HepG2 (cell line): Measurements from ENCODE around the gene SNRPN. TPM values are rescaled to one million over a fixed set of nuclear protein-coding genes. Genes with fewer than 3 reads are reported as not detected.

Experiments used
- AHDC1 ChIP-seq: sonication (generic); formaldehyde crosslinking; IDR thresholded peaks from 2 replicates; pipeline ENCODE4 v1.5.1; 2020; ENCODE audit warnings: mild to moderate bottlenecking, missing genetic modification reagents, borderline replicate concordance
- ARNT ChIP-seq: fragments of 450-650 bp; IDR thresholded peaks from 2 replicates; pipeline ENCODE4 v1.6.1; 2017
- ATF3 ChIP-seq: sonication (generic); formaldehyde crosslinking; IDR thresholded peaks from 2 replicates; pipeline ENCODE4 v1.4.0; 2020; ENCODE audit warnings: missing genetic modification reagents
- HNRNPL ChIP-seq: fragments of 200-400 bp; formaldehyde crosslinking; IDR thresholded peaks from 2 replicates; pipeline ENCODE4 v1.6.1; 2017; ENCODE audit warnings: mild to moderate bottlenecking, low read depth, low read length
- MEF2D ChIP-seq: sonication (generic); formaldehyde crosslinking; IDR thresholded peaks from 2 replicates; pipeline ENCODE4 v1.5.1; 2020; ENCODE audit warnings: mild to moderate bottlenecking, missing genetic modification reagents
- MZF1 ChIP-seq: sonication (generic); formaldehyde crosslinking; IDR thresholded peaks from 2 replicates; pipeline ENCODE4 v1.8.1; 2023; ENCODE audit warnings: mild to moderate bottlenecking, missing genetic modification reagents, borderline replicate concordance
- NR1H2 ChIP-seq: sonication (generic); formaldehyde crosslinking; IDR thresholded peaks from 2 replicates; pipeline ENCODE4 v1.8.1; 2022; ENCODE audit warnings: low read depth, missing genetic modification reagents, borderline replicate concordance
- RBFOX2 ChIP-seq: fragments of 200-400 bp; formaldehyde crosslinking; IDR thresholded peaks from 2 replicates; pipeline ENCODE4 v1.6.1; 2017; ENCODE audit warnings: low read depth, mild to moderate bottlenecking, low read length
- SIX1 ChIP-seq: sonication (generic); formaldehyde crosslinking; IDR thresholded peaks from 2 replicates; pipeline ENCODE4 v1.4.0; 2020; ENCODE audit warnings: missing genetic modification reagents, borderline replicate concordance
- SPEN ChIP-seq: sonication (generic); formaldehyde crosslinking; IDR thresholded peaks from 2 replicates; pipeline ENCODE4 v1.5.1; 2020; ENCODE audit warnings: low read depth, mild to moderate bottlenecking, missing genetic modification reagents
- TERF1 ChIP-seq: sonication (generic); formaldehyde crosslinking; IDR thresholded peaks from 2 replicates; pipeline ENCODE4 v1.8.0; 2022; ENCODE audit warnings: mild to moderate bottlenecking, missing genetic modification reagents, moderate library complexity
- WIZ ChIP-seq: sonication (generic); formaldehyde crosslinking; IDR thresholded peaks from 2 replicates; pipeline ENCODE4 v1.5.1; 2020; ENCODE audit warnings: mild to moderate bottlenecking, missing genetic modification reagents
- ZFP36L2 ChIP-seq: sonication (generic); formaldehyde crosslinking; IDR thresholded peaks from 2 replicates; pipeline ENCODE4 v1.4.0; 2020; ENCODE audit warnings: missing genetic modification reagents
- ZNF331 ChIP-seq: sonication (generic); formaldehyde crosslinking; IDR thresholded peaks from 2 replicates; pipeline ENCODE4 v1.4.0; 2020; ENCODE audit warnings: missing genetic modification reagents
- ZSCAN31 ChIP-seq: sonication (generic); formaldehyde crosslinking; IDR thresholded peaks from 2 replicates; pipeline ENCODE4 v1.5.0; 2020; ENCODE audit warnings: low read depth, mild to moderate bottlenecking, missing genetic modification reagents
- polyA plus RNA-seq, 8 experiments: library from polyadenylated mRNA; depleted of rRNA in 3 of 8; stranded (reverse) in 7 of 8; unstranded in 1 of 8; fragments of >200 nt; fragmentation: Illumina TruSeq in 4 of 8; extraction: Trizol in 4 of 8; gene quantifications; 2 replicates each; pipeline versions ENCODE4 v1.2.1 to v1.2.3, GENCODE V29; 2011 to 2016; ENCODE audit warnings: low read depth in 4 of 8, missing spikeins in 1 of 8, mixed read lengths in 1 of 8; ENCODE audit not compliant: insufficient read depth in 1 of 8
- total RNA-seq, 5 experiments: library from RNA; depleted of rRNA; stranded (reverse); fragments of >200 nt; fragmentation: Illumina TruSeq; extraction: Trizol; gene quantifications; 2 replicates each; pipeline ENCODE4 v1.2.3, GENCODE V29; 2016; ENCODE audit warnings: low read depth in 1 of 5
- TF ChIP-seq, protein P1 (sequence below): IDR thresholded peaks from 2 replicates; pipeline ENCODE4 v1.6.1; 2016; ENCODE audit warnings: low read depth, borderline replicate concordance
- TF ChIP-seq, protein P2 (sequence below), 2 experiments: sonication (generic) in 1 of 2; formaldehyde crosslinking in 1 of 2; IDR thresholded peaks; 2 replicates each; pipeline versions ENCODE4 v1.4.0 to v1.6.1; 2018 to 2020; ENCODE audit warnings: missing genetic modification reagents in 2 of 2, borderline replicate concordance in 1 of 2, low read depth in 1 of 2, mild to moderate bottlenecking in 1 of 2, missing biosample characterization in 1 of 2
- TF ChIP-seq, protein P3 (sequence below): sonication (generic); formaldehyde crosslinking; IDR thresholded peaks from 2 replicates; pipeline ENCODE4 v1.9.0; 2022; ENCODE audit warnings: low read depth, missing genetic modification reagents

The SNRPN gene
- total and polyA plus RNA-seq, 2 of the 13 experiments (the other 11 are each of a cell fraction or from before 2014, with no cell fraction given), result 133 to 212 TPM

- TF ChIP-seq MEF2D (CRISPR knock-in tag) (no peak), RBFOX2 (peak; percentile 3; the same call in 1 of the 2 replicates), HNRNPL (peak; percentile 89), SPEN (CRISPR knock-in tag) (0 out of 2 replicates have a peak, but pooled peaks have one; percentile 7), WIZ (CRISPR knock-in tag) (no peak), ZSCAN31 (CRISPR knock-in tag) (no peak), ARNT (no peak), ZFP36L2 (CRISPR knock-in tag) (no peak), NR1H2 (CRISPR knock-in tag) (no peak), AHDC1 (CRISPR knock-in tag) (no peak), MZF1 (no peak), ATF3 (no peak), TERF1 (CRISPR knock-in tag) (no peak), SIX1 (CRISPR knock-in tag) (no peak), ZNF331 (CRISPR knock-in tag) (no peak)
- TF ChIP-seq, protein P1, sequence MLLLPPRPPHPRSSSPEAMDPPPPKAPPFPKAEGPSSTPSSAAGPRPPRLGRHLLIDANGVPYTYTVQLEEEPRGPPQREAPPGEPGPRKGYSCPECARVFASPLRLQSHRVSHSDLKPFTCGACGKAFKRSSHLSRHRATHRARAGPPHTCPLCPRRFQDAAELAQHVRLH (CRISPR knock-in tag), result no peak
- TF ChIP-seq, protein P2, sequence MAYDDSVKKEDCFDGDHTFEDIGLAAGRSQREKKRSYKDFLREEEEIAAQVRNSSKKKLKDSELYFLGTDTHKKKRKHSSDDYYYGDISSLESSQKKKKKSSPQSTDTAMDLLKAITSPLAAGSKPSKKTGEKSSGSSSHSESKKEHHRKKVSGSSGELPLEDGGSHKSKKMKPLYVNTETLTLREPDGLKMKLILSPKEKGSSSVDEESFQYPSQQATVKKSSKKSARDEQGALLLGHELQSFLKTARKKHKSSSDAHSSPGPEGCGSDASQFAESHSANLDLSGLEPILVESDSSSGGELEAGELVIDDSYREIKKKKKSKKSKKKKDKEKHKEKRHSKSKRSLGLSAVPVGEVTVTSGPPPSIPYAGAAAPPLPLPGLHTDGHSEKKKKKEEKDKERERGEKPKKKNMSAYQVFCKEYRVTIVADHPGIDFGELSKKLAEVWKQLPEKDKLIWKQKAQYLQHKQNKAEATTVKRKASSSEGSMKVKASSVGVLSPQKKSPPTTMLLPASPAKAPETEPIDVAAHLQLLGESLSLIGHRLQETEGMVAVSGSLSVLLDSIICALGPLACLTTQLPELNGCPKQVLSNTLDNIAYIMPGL (CRISPR knock-in tag; IDR thresholded peaks at IDR 0.05; ENCODE audit: borderline replicate concordance in 1 of 2, low read depth in 1 of 2), result 0 out of 4 replicates have a peak, but pooled peaks of 1 of the 2 experiments have one; percentile 14
- TF ChIP-seq, protein P3, sequence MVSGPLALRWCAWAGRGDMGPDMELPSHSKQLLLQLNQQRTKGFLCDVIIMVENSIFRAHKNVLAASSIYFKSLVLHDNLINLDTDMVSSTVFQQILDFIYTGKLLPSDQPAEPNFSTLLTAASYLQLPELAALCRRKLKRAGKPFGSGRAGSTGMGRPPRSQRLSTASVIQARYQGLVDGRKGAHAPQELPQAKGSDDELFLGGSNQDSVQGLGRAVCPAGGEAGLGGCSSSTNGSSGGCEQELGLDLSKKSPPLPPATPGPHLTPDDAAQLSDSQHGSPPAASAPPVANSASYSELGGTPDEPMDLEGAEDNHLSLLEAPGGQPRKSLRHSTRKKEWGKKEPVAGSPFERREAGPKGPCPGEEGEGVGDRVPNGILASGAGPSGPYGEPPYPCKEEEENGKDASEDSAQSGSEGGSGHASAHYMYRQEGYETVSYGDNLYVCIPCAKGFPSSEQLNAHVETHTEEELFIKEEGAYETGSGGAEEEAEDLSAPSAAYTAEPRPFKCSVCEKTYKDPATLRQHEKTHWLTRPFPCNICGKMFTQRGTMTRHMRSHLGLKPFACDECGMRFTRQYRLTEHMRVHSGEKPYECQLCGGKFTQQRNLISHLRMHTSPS, result peak; percentile 80
These were observed 739 bp downstream of the SNRPN start (continued) for GRCh38 chr15:24955531-24955921.
